ENCODE results near the gene PLEKHM3. TPM values are rescaled to one million over a fixed set of nuclear protein-coding genes. Genes with fewer than 3 reads are reported as not detected.
A peak's percentile ranks its signal among the peaks of the same experiment; 100 is the strongest.

Gene PLEKHM3
- total and polyA plus RNA-seq, 2 of the 13 experiments (the other 11 are each of a cell fraction or from before 2014, with no cell fraction given), result 4.5 to 4.7 TPM

GRCh38 chr2:207792244-207792785 lies 233.0 kb downstream of the PLEKHM3 start:
- Histone ChIP-seq H3K36me3 (replicated peaks in 1 of 2; ENCODE audit: control insufficient read depth in 1 of 2, insufficient read depth in 2 of 2, low read length in 2 of 2) (no peaks in the 10 kb centered on the region), H3K9ac (ENCODE audit: insufficient read depth, low read depth, low read length) (peak overlapping the region; percentile 67), H3K27ac (ENCODE audit: extremely low read length, insufficient read depth, low read length) (peak overlapping the region; percentile 82), H2AFZ (ENCODE audit: low read length) (peak overlapping the region; percentile 76), H3K4me1 (ENCODE audit: insufficient read depth, low read length) (peaks cover 73% of the 10 kb centered on the region), H3K27me3 (ENCODE audit: control insufficient read depth in 1 of 2, insufficient read depth in 2 of 2, low read length in 2 of 2) (no peaks in the 10 kb centered on the region), H3K79me2 (ENCODE audit: insufficient read depth, low read length) (no peaks in the 10 kb centered on the region), H3K4me2 (ENCODE audit: low read depth, low read length) (peak overlapping the region; percentile 90), H4K20me1 (ENCODE audit: insufficient read depth, low read length) (no peaks in the 10 kb centered on the region), H3K9me3 (ENCODE audit: low read length) (no peaks in the 10 kb centered on the region), H3K4me3 (replicated peaks in 1 of 3; ENCODE audit: insufficient read depth in 1 of 3, low read depth in 2 of 3, low read length in 3 of 3) (peak overlapping the region in 1 of 3 experiments; percentile 49; a peak in 2 of 6 replicates)
- TSS peak; percentile 97 for BruUV-seq (replicated peaks)
- ATAC-seq (peak; percentile 66), FAIRE-seq (peak; percentile 21), DNase-seq (ENCODE audit: low spot score) (peak; percentile 84)
- in situ Hi-C loops (cut with HindIII; ENCODE audit: extremely low pct_ligation_motif_present, low pct_unique_long_range_greater_than_20kb) (no loop called here), intact Hi-C loops (cut with micrococcal nuclease; ENCODE audit: unreplicated experiment) (no loop called here)
- CTCF ChIA-PET (ENCODE audit: low intra/inter-chr PET ratio, low total read pairs), result no interaction called here
- POLR2A ChIA-PET, result interaction anchor here (0.5 to 8.1 kb wide), 30 partner anchors 9 to 463 kb away, joined by 3 to 138 read pairs (median 6); partner anchors contain the start of genes CCNYL1, FZD5, IDH1 and PLEKHM3
- WGBS (ENCODE audit: low lambda C conversion rate), result 26% methylated on average over 6 of the region's 6 CpGs
- TF ChIP-seq SMYD3 (CRISPR knock-in tag; IDR thresholded peaks at IDR 0.05) (no peak), ELF4 (CRISPR knock-in tag; IDR thresholded peaks at IDR 0.05; ENCODE audit: borderline replicate concordance) (0 out of 2 replicates have a peak, but pooled peaks have one; percentile 21), ZNF713 (CRISPR knock-in tag; IDR thresholded peaks at IDR 0.05) (no peak), FOXJ3 (CRISPR knock-in tag; IDR thresholded peaks at IDR 0.05; ENCODE audit: borderline replicate concordance) (no peak), ZNF746 (CRISPR knock-in tag; IDR thresholded peaks at IDR 0.05) (no peak), ELF1 (CRISPR knock-in tag; IDR thresholded peaks at IDR 0.05) (peak; percentile 71), NONO (IDR thresholded peaks at IDR 0.05) (no peak), NONO (CRISPR knock-in tag; conservative IDR thresholded peaks at IDR 0.05) (no peak), ZNF644 (CRISPR knock-in tag; IDR thresholded peaks at IDR 0.05; ENCODE audit: low read depth) (peak; percentile 80), JUND (CRISPR knock-in tag; IDR thresholded peaks at IDR 0.05) (peak; percentile 40; the same call in 1 of the 2 replicates), ZNF747 (CRISPR knock-in tag; IDR thresholded peaks at IDR 0.05; ENCODE audit: borderline replicate concordance) (no peak; the same call in 1 of the 2 replicates), DBP (CRISPR knock-in tag; IDR thresholded peaks at IDR 0.05; ENCODE audit: not compliant biosample characterization) (no peak), HOXA5 (CRISPR knock-in tag; IDR thresholded peaks at IDR 0.05) (no peak), ZFYVE20 (CRISPR knock-in tag; IDR thresholded peaks at IDR 0.05; ENCODE audit: borderline replicate concordance, low read depth) (no peak), HDAC2 (CRISPR knock-in tag; IDR thresholded peaks at IDR 0.05) (0 out of 2 replicates have a peak, but pooled peaks have one; percentile 17), POLR2A (IDR thresholded peaks at IDR 0.05; ENCODE audit: insufficient read depth in 1 of 2, low read depth in 2 of 2, low read length in 2 of 2) (0 out of 4 replicates have a peak, but pooled peaks have one; percentile 44 to 53), NAIF1 (CRISPR knock-in tag; IDR thresholded peaks at IDR 0.05; ENCODE audit: borderline replicate concordance) (no peak), KAT8 (CRISPR knock-in tag; IDR thresholded peaks at IDR 0.05) (peak; percentile 44; the same call in 1 of the 2 replicates), NFATC3 (CRISPR knock-in tag; IDR thresholded peaks at IDR 0.05) (peak; percentile 44; the same call in 1 of the 2 replicates), ARNT2 (CRISPR knock-in tag; IDR thresholded peaks at IDR 0.05; ENCODE audit: low read depth) (0 out of 2 replicates have a peak, but pooled peaks have one; percentile 27), ZNF441 (CRISPR knock-in tag; IDR thresholded peaks at IDR 0.05; ENCODE audit: borderline replicate concordance) (no peak), GZF1 (CRISPR knock-in tag; IDR thresholded peaks at IDR 0.05) (no peak), ZSCAN22 (CRISPR knock-in tag; IDR thresholded peaks at IDR 0.05) (no peak), FOSL1 (CRISPR knock-in tag; IDR thresholded peaks at IDR 0.05; ENCODE audit: borderline replicate concordance) (peak; percentile 53; the same call in 1 of the 2 replicates)

Measured in HepG2 (cell line).